Heart right ventricle (tissue), 16 donors: ENCODE measurements around the gene WDPCP. TPM values are rescaled to one million over a fixed set of nuclear protein-coding genes. Genes with fewer than 3 reads are reported as not detected.

Experiments
- ATAC-seq, 8 donors: fragments of 200-7000 bp; cut with Tn5 transposase; one replicate each; pipeline ENCODE4 v1.9.1; 2020; ENCODE audit warnings: mild to moderate bottlenecking in 8 of 8, moderate library complexity in 8 of 8, moderate number of reproducible peaks in 1 of 8
- DNase-seq, 2 donors: peaks; one replicate each; pipeline ENCODE4 v3.0.0-alpha.2; 2020
- H3K27ac ChIP-seq, 10 donors: fragments of 200-600 bp; sonication (generic) in 2 of 10; one replicate each; pipeline versions ENCODE4 v1.5.0 to v1.8.0; 2020 to 2022; ENCODE audit warnings: mild to moderate bottlenecking in 3 of 10
- H3K27me3 ChIP-seq, 7 donors: fragments of 200-600 bp; one replicate each; pipeline ENCODE4 v1.8.0; 2021 to 2022; ENCODE audit warnings: mild to moderate bottlenecking in 2 of 7
- H3K36me3 ChIP-seq, 9 donors: fragments of 200-600 bp; sonication (generic) in 1 of 9; one replicate each; pipeline versions ENCODE4 v1.5.0 to v1.8.0; 2020 to 2022; ENCODE audit warnings: mild to moderate bottlenecking in 2 of 9
- H3K4me1 ChIP-seq, 9 donors: fragments of 200-600 bp; sonication (generic) in 1 of 9; one replicate each; pipeline versions ENCODE4 v1.5.0 to v1.8.0; 2020 to 2022; ENCODE audit warnings: mild to moderate bottlenecking in 4 of 9
- H3K4me3 ChIP-seq, 10 donors: fragments of 200-600 bp; sonication (generic) in 2 of 10; one replicate each; pipeline versions ENCODE4 v1.5.0 to v1.8.0; 2020 to 2022; ENCODE audit warnings: mild to moderate bottlenecking in 7 of 10, moderate library complexity in 2 of 10
- H3K9me3 ChIP-seq, 11 donors: fragments of 200-600 bp in 10 of 11; sonication (generic) in 2 of 11; one replicate each; pipeline versions ENCODE4 v1.5.0 to v1.8.0; 2013 to 2022; ENCODE audit warnings: mild to moderate bottlenecking in 2 of 11, control low read depth in 1 of 11, moderate library complexity in 1 of 11
- WGBS, 2 donors: extraction: QIAGEN DNeasy Blood & Tissue Kit; methylation state at CpG; one replicate each; pipeline ENCODE4 v1.1.7; 2013; ENCODE audit warnings: inconsistent platforms in 1 of 2; 5-methylcytosine and 5-hydroxymethylcytosine counted together
- intact Hi-C, 10 donors: fragments of 100-400 bp; cut with DNase I; formaldehyde crosslinking; loops; one replicate each; pipeline versions ENCODE4 v1.11.1 to v1.14.2; 2022
- polyA plus RNA-seq, 2 donors: library from polyadenylated mRNA; stranded (reverse); fragments of 200-250 nt; gene quantifications; one replicate each; pipeline ENCODE4 v1.2.3, GENCODE V29; 2013
- total RNA-seq, 10 donors: library from RNA; stranded (reverse); fragmentation: NEBNext Ultra II Directional in 3 of 10; extraction: Animal tissue kit (Norgen Biotek cat#: 25700) in 3 of 10; gene quantifications; one replicate each; pipeline versions ENCODE4 v1.2.1 to v1.2.4, GENCODE V29; 2021 to 2023
- TF ChIP-seq, protein P1 (sequence below), 9 donors: fragments of 200-600 bp; sonication (generic) in 2 of 9; IDR thresholded peaks; one replicate each; pipeline versions ENCODE4 v1.5.0 to v1.8.0; 2021 to 2022; ENCODE audit warnings: antibody characterized with exemption in 9 of 9, mild to moderate bottlenecking in 5 of 9, moderate library complexity in 1 of 9
- donor health status: Arrhythmogenic right ventricular cardiomyopathy.
- donor health status: ischemic (EF 13 %, LVEDD 7.1; RV severe dilation, severe dysfunction).
- donor health status: healthy with polysubstance abuse.
- donor health status: DM: no; HTN: yes; CAD: no.
- donor health status: DM: no; HTN: no; CAD: no.
- donor health status: ischemic (EF 25% LVEDD 6.9; RV normal size, moderate dysfunction).
- donor health status: ischemic (EF 25% LVEDD 5.7; RV mildly dilated, moderate dysfunction).
- donor health status: healthy.
- donor health status: DM: yes; HTN: yes; CAD: no.
- donor health status: Ischemic cardiomyopathy.
- donor health status: ischemic (EF 35%, LVEDD 5.7; RV mildly dilated, moderate dysfunction).
- donor health status: nonischemic (EF 11% LVEDD 7.7; RV severe dilation, severe dysfunction).
- donor health status: DM: yes; HTN: yes; CAD: no.
- donor health status: PGD.
- donor health status: ischemic (EF 29% LVEDD 5.4; RV normal size, mild dysfunction).
- donor health status: nonischemic (EF 23%, LVEDD 6.1; RV moderate dilation, normal function).

The WDPCP gene
- total and polyA plus RNA-seq, 12 donors: 3.7 to 36.6 (median 20.2) TPM

DNA sequence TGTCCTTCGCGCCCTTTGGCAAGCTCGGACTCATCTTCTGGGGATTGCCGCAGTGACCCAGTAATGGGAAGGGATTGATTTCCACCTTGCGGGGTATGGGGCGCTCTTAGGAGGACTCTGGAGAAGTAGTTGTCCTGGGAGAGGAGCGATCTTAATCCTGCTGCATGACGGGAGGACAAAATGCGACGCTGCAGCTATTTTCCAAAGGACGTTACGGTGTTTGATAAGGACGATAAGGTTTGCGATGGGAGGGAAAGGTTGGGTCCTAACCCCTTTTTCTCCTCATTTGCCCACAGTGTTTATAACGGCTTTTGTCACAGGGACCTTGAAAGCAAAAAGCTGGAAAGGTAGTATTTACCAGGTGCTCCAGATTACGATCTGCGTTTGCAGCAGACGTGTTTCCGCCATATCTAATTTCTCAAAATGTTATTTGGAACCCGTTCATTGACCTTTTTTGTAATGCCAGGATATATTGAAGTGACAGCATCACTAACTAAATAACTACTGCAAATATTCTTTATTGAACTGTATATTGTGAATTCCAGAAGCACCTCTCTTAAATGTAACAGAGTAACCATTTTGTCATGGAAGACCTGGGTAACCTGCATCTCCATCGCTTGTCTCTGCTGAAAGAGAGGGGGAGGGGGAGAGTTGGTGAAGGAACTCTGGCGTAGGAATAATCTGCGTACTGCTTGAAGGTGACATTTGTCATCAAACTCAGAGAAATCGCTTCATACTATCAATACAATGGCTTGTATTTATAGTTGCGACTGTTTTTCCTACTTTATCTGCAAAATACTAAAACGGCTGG, 1.1 kb upstream of the WDPCP start:
- 2 to 3% methylated on average over 26 of the region's 26 CpGs for WGBS, 2 donors
- H3K9me3 ChIP-seq: no peaks in the 10 kb centered on the region
- no peaks in the 10 kb centered on the region for H3K27me3 ChIP-seq
- H3K27ac ChIP-seq: peak overlapping the region; percentile 85 to 98 (median 95)
- peaks cover 0 to 35% (median 8%) of the 10 kb centered on the region in 9 donors for H3K36me3 ChIP-seq
- peak overlapping the region; percentile 66 to 99 (median 86) for H3K4me3 ChIP-seq
- intact Hi-C loops: loop anchor here in 1 of 10 donors (10.0 kb wide), 1 partner anchor 255 kb away; the partner anchor contains the start of gene UGP2
- ATAC-seq (peak in 7 of 8 donors; percentile 1 to 42 (median 13)), DNase-seq (peak in 1 of 2 donors; percentile 23)
- TF ChIP-seq, protein P1, sequence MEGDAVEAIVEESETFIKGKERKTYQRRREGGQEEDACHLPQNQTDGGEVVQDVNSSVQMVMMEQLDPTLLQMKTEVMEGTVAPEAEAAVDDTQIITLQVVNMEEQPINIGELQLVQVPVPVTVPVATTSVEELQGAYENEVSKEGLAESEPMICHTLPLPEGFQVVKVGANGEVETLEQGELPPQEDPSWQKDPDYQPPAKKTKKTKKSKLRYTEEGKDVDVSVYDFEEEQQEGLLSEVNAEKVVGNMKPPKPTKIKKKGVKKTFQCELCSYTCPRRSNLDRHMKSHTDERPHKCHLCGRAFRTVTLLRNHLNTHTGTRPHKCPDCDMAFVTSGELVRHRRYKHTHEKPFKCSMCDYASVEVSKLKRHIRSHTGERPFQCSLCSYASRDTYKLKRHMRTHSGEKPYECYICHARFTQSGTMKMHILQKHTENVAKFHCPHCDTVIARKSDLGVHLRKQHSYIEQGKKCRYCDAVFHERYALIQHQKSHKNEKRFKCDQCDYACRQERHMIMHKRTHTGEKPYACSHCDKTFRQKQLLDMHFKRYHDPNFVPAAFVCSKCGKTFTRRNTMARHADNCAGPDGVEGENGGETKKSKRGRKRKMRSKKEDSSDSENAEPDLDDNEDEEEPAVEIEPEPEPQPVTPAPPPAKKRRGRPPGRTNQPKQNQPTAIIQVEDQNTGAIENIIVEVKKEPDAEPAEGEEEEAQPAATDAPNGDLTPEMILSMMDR (IDR thresholded peaks at IDR 0.05): no peak
- peaks cover 0 to 71% (median 38%) of the 10 kb centered on the region in 9 donors for H3K4me1 ChIP-seq

DNA sequence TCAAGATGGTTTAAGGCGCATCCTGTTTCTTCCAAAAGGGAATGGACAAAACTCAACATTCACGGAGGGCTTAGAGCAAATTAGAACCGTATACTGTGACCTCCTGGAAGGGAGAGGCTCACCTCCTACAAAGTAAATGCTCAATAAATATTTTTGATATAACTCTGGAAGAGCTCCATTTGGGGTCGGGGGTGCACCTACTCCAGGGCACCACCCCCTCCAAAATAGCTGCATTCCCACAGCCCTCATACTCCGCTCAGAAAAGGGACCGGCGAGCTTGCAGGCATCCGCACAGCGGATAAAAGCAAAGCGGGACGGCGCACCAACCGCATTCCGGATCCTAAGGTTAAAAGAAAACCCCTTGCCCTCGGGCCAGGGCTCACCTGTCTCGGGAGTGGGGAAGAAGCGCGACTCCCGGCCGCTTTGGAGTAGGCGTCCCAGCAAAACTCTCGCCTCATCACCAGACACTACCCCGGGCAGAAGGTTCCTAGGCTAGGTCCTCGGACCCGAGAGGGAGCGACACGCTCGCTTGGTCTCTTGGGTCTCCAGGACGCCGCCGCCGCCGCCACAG, 378 bp downstream of the WDPCP start:
- peak in 7 of 8 donors; percentile 0 to 54 (median 41) for ATAC-seq
- TF ChIP-seq, protein P1 (IDR thresholded peaks at IDR 0.05): no peak
- no peak for DNase-seq
- Histone ChIP-seq H3K36me3 (peaks cover 0 to 21% (median 0%) of the 10 kb centered on the region in 9 donors), H3K4me1 (peaks cover 0 to 57% (median 32%) of the 10 kb centered on the region in 9 donors), H3K9me3 (no peaks in the 10 kb centered on the region), H3K27ac (peak overlapping the region; percentile 85 to 98 (median 95)), H3K4me3 (peak overlapping the region; percentile 66 to 92 (median 84)), H3K27me3 (no peaks in the 10 kb centered on the region)
- intact Hi-C loops: loop anchor here in 1 of 10 donors (10.0 kb wide), 1 partner anchor 257 kb away; the partner anchor contains the start of gene UGP2
- WGBS, 2 donors: 0% methylated on average over 33 of the region's 33 CpGs

DNA sequence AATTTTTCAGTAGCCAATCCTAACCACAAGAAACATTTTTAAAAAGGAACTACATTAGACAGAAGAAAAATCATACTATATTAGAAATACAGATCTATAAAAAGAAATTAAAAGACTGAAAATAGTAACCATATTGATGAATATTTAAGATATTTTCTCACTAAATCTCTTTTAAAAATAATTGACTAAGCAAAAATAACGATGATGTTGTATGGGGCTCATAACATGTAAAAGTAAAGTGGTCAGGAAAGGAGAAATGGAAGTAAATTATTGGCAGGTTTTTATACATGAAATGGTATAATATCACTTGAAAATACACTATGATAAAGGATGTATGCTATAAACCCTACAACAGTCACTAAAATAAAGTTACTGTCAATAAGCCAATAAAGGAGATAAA, 5.4 kb downstream of the WDPCP start:
- H3K27ac ChIP-seq: peak overlapping the region in 1 of 10 donors; percentile 77
- no peaks in the 10 kb centered on the region for H3K27me3 ChIP-seq
- WGBS, 2 donors: 98 to 99% methylated on average over 1 of the region's 1 CpG
- H3K4me3 ChIP-seq: no peak overlapping the region
- intact Hi-C loops: loop anchor here in 1 of 10 donors (10.0 kb wide), 1 partner anchor 262 kb away; the partner anchor contains the start of gene UGP2
- DNase-seq (no peak), ATAC-seq (no peak)
- H3K9me3 ChIP-seq: peaks cover 0 to 6% (median 0%) of the 10 kb centered on the region in 11 donors
- peaks cover 0 to 39% (median 15%) of the 10 kb centered on the region in 9 donors for H3K4me1 ChIP-seq
- no peaks in the 10 kb centered on the region for H3K36me3 ChIP-seq
- TF ChIP-seq, protein P1 (IDR thresholded peaks at IDR 0.05): no peak

DNA sequence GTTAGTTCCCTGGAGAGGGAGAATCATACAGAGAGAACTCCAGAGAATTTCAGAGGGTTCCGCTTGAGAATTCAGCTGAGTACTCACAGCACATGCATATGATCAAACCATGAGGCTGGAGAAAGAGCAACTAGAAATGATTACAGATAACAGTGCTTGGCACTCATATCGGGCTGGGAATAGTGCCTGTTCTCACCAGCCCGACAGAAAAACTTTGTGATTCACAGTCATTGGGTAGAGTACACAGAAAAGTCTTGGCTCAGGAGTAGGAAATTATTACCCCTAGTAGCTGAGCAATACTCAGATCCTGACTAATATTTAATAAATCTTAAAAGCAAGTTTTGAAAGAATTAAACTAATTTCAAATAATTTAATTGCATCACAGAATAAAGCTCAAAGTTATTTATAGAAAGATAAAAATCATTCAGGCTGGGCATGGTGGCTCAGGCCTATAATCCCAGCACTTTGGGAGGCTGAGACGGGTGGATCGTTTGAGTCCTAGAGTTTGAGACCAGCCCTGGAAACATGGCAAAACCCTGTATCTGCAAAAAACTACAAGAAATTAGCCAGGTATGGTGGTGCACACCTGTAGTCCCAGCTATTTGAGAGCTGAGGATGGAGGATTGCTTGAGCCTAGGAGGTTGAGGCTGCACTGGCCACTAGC, 6.8 kb downstream of the WDPCP start:
- DNase-seq (peak in 1 of 2 donors; percentile 64), ATAC-seq (peak; percentile 79 to 97 (median 90))
- peak overlapping the region in 1 of 10 donors; percentile 17 for H3K4me3 ChIP-seq

More for the DNA sequence above, 6.8 kb downstream of the WDPCP start:
- Histone ChIP-seq H3K4me1 (peaks cover 0 to 36% (median 6%) of the 10 kb centered on the region in 9 donors), H3K9me3 (peaks cover 0 to 6% (median 0%) of the 10 kb centered on the region in 11 donors), H3K36me3 (no peaks in the 10 kb centered on the region), H3K27ac (peak overlapping the region; percentile 38 to 86 (median 70)), H3K27me3 (no peaks in the 10 kb centered on the region)
- intact Hi-C loops: loop anchor here in 1 of 10 donors (10.0 kb wide), 1 partner anchor 263 kb away; the partner anchor contains the start of gene UGP2
- TF ChIP-seq, protein P1 (IDR thresholded peaks at IDR 0.05): no peak
- 38 to 54% methylated on average over 5 of the region's 5 CpGs for WGBS, 2 donors
